AG20443 (cell line): ENCODE data around the gene OSBPL10.
A peak's percentile ranks its signal among the peaks of the same experiment; 100 is the strongest.

Experiments
- DNase-seq: peaks from one replicate; pipeline ENCODE4 v3.0.0; 2012; ENCODE audit warnings: low spot score, mixed read lengths

The OSBPL10 gene

GRCh38 chr3:31743331-31744089, 237.6 kb downstream of the OSBPL10 start:
- DNase-seq = no peak

- DNase-seq = no peak
These were observed 240.7 kb downstream of the OSBPL10 start for GRCh38 chr3:31740397-31740796.

DNA sequence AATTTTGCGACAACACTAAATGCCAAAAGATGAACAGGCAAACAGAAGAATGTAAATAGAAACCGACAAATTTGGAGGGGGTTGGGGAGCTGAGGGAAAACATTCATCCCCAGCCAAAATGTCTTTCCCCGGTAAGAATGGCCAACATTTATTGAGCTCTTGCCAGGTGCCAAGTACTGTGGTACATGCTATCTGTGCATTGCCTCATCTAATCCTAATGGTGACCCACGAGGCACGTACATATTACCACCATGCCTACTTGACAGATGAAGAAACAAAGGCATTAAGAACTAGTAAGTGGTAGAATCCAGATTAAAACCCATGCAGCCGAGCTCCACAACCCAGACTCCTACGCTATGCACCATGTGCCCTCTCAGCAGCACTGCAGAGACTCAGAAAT, 242.7 kb downstream of the OSBPL10 start:
- DNase-seq = no peak

GRCh38 chr3:31735667-31736066, 245.4 kb downstream of the OSBPL10 start:
- no peak for DNase-seq

DNA sequence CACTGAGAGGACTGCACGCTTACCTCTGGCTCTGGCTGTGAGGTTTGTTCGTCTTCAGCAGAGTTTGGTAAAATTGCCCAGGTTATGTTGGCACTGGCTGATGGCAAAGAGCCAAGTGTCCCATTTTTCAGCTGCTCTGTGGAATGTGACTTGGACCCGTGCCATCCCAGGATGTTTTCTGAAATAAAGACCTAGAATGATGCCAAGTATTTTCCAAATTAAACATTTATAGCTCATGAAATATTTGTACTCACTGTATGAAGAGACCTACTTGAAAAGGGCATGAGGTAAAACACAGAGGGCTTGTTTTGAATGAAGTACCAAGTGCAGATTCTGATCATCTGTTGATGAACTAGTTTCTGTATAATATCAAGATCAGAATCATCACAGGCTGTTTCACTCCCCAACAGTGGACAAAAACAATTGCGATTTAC, 247.8 kb downstream of the OSBPL10 start:
- no peak for DNase-seq

DNA sequence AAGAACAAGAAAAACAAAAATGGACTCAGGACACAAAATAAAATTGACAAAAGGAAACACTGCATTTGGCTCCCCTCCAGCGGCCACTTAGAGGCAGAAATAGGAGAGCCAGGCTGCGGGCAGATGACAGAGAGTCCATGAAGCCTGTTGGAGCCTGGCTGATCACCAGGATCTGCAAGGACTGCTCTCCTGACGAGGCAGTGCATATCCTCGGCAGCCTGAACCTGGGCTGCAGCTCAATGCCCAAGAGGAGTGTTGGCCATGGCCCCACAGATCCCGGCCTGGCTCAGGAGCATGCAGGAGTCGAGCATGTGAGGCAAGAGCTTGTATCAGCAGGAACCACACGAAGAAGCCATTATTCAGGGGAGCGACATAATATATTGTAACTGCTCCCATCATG, 248.5 kb downstream of the OSBPL10 start:
- no peak for DNase-seq

DNA sequence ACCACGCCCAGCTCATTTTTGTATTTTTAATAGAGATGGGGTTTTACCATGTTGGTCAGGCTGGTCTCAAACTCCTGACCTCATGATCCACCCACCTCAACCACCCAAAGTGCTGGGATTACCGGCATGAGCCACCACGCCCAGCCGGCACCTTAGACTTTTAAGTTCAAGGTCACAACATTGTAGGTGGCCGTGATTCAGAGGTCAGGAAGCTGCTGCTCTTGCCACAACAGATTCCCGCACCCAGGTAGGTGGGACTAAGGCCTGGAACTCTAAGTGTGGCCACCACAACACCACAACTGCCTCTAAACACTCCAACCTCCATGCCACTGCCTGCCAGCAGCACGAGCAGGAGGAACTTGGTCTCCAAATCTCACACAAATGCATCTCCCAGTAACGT, 251.5 kb downstream of the OSBPL10 start:
- no peak for DNase-seq

DNA sequence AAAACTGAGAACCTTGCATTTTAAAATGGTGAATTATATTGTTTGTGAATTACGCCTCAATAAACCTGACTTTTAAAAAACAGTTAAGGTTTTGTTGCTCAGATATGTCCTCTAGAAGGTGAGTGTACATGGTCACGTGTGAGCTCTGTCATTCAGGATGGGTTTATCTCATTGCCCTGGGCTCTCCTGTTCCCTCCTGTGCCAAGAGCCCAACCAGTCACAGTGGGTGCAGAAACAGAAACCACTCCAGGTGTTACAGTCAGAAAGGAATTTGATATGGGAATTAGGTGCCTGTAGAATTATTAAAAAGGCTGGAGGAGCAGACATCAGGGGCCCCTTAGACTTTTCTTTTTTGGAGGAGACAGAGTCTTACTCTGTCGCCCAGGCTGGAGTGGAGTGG, 252.0 kb downstream of the OSBPL10 start:
- DNase-seq = no peak

- DNase-seq = no peak
These were observed 252.7 kb downstream of the OSBPL10 start for GRCh38 chr3:31728403-31728802.

- no peak for DNase-seq
These were observed 255.1 kb downstream of the OSBPL10 start for GRCh38 chr3:31725976-31726375.

- no peak for DNase-seq
These were observed 255.5 kb downstream of the OSBPL10 start for GRCh38 chr3:31725568-31725967.

GRCh38 chr3:31724651-31725050, 256.4 kb downstream of the OSBPL10 start:
- DNase-seq = no peak

- DNase-seq = no peak
These were observed 256.9 kb downstream of the OSBPL10 start for GRCh38 chr3:31724116-31724515.

- no peak for DNase-seq
These were observed 257.4 kb downstream of the OSBPL10 start for GRCh38 chr3:31723701-31724100.

DNA sequence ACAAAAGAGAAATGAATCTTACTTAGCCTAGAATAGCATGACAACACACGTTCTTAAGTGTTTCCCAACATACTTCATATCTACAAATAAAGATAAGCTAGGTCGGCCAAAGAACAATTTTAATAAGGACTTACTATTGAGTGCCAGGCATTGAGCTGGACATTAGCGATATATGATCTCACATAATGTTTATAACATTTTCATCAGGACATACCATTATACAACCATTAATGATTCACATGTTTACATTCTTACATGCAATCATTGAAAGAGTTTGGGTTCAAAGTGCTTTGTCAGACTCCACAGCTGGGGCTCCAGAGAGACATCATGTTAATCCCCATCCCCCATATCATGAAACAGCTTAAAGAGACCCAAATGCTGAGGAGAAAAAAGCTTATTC, 259.4 kb downstream of the OSBPL10 start:
- no peak for DNase-seq

GRCh38 chr3:31714495-31715280, 266.4 kb downstream of the OSBPL10 start:
- no peak for DNase-seq

- no peak for DNase-seq
These were observed 267.2 kb downstream of the OSBPL10 start for GRCh38 chr3:31713816-31714215.

DNA sequence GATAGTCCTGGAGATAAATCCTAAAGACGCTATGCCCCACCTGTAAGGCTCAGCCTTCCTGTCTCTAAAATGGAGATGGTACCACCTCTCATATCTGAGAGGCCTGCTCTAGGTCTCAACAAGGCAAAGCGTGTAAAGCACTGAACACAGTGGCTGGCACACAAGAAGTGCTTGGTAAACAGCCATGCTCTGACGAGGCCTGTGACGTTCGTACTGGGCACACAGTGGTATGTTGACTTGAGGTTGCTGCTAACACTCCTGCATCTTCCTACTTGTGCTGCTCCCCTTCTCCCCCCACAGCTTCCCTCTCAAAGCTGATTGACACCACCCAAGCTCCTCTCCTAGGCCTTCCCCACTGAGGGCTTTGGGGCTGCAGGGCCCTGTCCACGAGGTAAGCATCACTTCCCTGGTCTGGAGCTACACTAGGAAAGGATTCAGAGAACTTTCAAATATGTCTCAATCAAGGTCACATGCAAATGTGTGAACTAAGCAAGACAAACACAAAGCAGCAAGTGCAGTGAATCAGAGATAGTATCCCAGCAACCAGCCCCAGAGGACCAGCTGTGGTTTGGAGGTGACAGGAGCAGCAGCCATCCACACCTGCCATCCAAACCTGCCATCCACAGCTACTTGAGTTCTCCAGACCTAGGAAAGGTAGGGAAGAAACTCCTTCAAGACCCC, 270.8 kb downstream of the OSBPL10 start:
- no peak for DNase-seq

DNA sequence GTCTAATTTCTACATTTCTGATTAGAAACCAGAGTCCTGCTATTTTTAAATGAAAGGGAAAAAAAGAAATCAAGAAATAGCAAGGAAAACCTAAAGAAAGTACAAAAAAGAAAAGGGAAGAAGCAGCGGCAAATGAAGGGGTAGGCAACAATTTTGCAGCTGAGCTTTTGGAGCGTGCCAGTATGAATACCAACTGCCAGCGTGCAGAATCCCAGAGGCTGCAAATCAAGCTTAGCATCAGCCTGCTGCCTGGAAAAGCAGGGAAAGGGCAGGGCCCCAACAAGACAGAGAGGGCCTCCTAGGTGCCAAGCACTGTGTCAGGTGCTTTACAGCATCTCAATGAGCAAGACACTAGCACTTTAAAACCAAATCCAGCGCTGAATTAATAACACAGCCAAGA, 271.5 kb downstream of the OSBPL10 start:
- no peak for DNase-seq

DNA sequence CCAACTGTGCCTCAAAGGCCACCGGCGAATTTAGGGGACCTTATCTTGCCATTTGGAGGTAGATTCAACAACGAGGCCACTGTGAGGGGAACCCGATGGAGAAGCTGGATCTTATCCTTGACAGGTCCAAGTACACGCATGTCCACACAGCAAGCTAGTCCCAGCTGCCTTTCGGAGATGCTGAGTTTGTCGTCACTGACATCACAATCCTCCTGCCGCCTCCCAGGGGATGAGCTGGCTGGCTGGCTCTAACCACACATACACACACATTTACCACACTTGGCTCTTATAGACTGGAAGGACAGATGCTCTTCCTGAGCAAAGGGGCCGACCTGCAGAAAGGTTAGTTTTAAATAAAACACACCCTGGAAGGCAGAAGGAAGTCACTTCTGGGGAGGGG, 272.1 kb downstream of the OSBPL10 start:
- DNase-seq = no peak

GRCh38 chr3:31707286-31707685, 273.8 kb downstream of the OSBPL10 start:
- no peak for DNase-seq

DNA sequence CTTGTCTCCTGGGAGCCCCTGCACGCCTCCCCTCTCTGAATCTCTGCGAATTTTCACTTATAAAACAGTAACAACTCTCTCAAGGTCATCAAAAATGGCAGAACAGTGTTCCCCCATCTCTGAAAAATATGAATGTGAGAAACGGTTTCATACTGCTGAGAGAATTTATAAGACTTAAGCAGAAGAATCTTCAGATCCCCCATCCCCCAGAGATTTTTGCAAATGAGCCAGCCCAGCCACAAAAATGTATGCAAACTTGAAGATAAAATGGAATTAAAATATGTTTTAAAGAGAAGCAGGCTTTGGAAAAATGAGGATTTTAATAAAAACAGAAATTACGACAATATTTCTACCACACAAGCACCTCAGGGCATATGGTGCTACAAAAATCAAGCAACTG, 275.3 kb downstream of the OSBPL10 start:
- DNase-seq = no peak

DNA sequence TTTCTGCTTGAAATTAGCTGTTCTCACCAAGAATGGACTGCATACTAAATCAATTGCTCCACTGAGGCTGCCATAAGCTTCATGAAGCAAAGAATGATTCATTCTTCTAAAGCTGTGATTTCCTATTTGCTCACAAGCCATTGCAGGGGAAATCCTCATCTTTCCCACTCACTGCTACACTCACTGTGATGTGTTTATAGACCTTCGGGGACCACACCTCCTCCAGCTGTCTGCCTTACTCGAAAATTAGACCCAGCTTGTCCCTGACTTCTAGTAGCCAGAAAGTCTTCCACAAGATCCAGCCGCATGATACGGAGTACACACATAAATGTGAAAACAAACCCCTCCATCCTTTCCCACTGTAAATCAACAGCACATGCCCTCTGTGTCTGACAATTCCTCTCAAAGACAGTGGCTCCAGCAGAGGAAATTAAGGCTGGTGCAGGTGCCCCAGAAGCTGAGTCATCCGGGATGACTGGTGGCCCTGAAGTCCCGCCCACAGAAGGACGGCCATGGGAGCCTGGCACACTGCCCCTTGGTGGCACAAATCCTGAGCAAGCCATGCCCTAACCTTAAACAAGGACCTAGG, 276.4 kb downstream of the OSBPL10 start:
- peak; percentile 60 for DNase-seq
